Measurements from ENCODE around the gene JAKMIP2. TPM values are rescaled to one million over a fixed set of nuclear protein-coding genes. Genes with fewer than 3 reads are reported as not detected.
"Not testable (repeated sequence)": the region's sequence is repeated elsewhere in the genome, so short reads cannot be mapped to it uniquely, and the experiment has no call there.

JAKMIP2 gene
- total RNA-seq, 1 donor from 2014 or later, result 2.0 TPM

DNA sequence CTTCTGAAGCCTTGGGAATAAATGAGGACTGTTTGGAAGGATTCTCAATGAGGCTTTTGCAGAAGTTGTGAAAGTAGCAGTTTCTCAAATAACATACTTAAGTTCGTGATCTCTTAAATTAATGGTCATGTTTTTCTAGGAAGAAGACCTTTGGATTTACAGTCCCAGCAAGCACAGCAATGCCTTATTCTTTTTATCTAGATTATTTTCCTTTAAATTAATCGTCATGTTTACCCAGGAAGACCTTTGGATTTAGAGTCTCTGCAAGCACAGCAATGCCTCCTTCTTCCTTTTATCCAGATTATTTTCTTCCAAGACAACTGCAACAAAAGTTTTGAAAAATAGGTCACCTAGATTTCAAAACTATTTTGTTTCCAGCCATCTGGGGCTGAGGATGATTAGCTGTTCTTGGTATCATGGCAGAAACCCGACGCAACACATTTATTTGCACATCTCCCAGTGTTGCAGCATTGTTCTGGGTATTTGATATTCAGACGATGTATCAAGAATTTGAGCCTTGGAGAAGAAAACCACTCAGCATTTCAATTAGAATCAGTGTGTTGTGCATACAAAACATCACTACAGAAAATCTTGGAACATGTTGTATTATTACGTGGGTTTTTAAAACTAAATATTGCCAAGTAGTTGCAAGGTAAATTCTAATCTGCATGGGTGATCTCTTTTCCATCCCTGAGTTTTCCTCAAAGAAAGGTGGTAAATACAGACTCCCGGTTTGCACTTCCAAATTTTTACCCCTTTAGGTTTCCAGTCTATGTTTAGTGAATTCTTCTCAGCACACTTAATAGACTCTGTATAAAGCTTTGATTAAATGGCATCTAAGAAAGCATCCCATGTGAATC, 50.9 kb downstream of the JAKMIP2 start:
- H3K27me3 Mint-ChIP-seq, result no peaks in the 10 kb centered on the region
- DNase-seq, result no peak
- no peak for ATAC-seq (ENCODE audit: low read depth)
- TF ChIP-seq, protein P1, sequence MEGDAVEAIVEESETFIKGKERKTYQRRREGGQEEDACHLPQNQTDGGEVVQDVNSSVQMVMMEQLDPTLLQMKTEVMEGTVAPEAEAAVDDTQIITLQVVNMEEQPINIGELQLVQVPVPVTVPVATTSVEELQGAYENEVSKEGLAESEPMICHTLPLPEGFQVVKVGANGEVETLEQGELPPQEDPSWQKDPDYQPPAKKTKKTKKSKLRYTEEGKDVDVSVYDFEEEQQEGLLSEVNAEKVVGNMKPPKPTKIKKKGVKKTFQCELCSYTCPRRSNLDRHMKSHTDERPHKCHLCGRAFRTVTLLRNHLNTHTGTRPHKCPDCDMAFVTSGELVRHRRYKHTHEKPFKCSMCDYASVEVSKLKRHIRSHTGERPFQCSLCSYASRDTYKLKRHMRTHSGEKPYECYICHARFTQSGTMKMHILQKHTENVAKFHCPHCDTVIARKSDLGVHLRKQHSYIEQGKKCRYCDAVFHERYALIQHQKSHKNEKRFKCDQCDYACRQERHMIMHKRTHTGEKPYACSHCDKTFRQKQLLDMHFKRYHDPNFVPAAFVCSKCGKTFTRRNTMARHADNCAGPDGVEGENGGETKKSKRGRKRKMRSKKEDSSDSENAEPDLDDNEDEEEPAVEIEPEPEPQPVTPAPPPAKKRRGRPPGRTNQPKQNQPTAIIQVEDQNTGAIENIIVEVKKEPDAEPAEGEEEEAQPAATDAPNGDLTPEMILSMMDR (IDR thresholded peaks at IDR 0.05), result no peak
- CTCF ChIA-PET, result no interaction called here
- intact Hi-C loops (cut with micrococcal nuclease), result no loop called here
- no peaks in the 10 kb centered on the region for H3K4me1 Mint-ChIP-seq
- H3K27ac Mint-ChIP-seq, result no peak overlapping the region
- POLR2A ChIA-PET, result no interaction called here
- H3K4me3 Mint-ChIP-seq, result no peak overlapping the region
- peaks cover 3% of the 10 kb centered on the region for H3K9me3 Mint-ChIP-seq
- H3K36me3 Mint-ChIP-seq (ENCODE audit: low read depth), result no peaks in the 10 kb centered on the region

DNA sequence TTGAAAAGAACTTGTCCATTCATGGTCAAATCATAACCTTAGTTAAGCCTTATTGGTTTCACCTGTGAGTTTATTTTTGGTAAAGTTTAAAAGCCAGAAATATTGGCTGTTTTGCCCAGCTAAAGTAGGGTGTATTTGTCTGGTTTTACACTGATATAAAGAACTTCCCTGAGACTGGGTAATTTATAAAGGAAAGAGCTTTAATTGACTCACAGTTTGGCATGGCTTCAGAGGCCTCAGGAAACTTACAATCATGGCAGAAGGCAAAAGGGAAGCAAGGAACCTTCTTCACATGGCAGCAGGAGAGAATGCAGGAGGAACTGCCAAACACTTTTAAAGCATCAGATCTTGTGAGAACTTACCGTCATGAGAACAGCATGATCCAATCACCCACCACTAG, 55.3 kb downstream of the JAKMIP2 start:
- H3K4me1 Mint-ChIP-seq, result no peaks in the 10 kb centered on the region
- intact Hi-C loops (cut with micrococcal nuclease), result no loop called here
- ATAC-seq (ENCODE audit: low read depth) (no peak), DNase-seq (no peak)
- H3K27ac Mint-ChIP-seq, result no peak overlapping the region
- H3K27me3 Mint-ChIP-seq, result no peaks in the 10 kb centered on the region
- TF ChIP-seq, protein P1 (IDR thresholded peaks at IDR 0.05), result no peak
- H3K4me3 Mint-ChIP-seq, result no peak overlapping the region
- no peaks in the 10 kb centered on the region for H3K9me3 Mint-ChIP-seq
- ChIA-PET POLR2A (no interaction called here), CTCF (no interaction called here)
- no peaks in the 10 kb centered on the region for H3K36me3 Mint-ChIP-seq (ENCODE audit: low read depth)

- CTCF ChIA-PET; H3K4me1 Mint-ChIP-seq; DNase-seq; POLR2A ChIA-PET; H3K9me3 Mint-ChIP-seq; H3K27me3 Mint-ChIP-seq; H3K4me3 Mint-ChIP-seq; intact Hi-C loops (cut with micrococcal nuclease); H3K27ac Mint-ChIP-seq; ATAC-seq (ENCODE audit: low read depth); H3K36me3 Mint-ChIP-seq (ENCODE audit: low read depth): not testable (repeated sequence)
Observed at GRCh38 chr5:147721191-147721960, 61.2 kb downstream of the JAKMIP2 start.

GRCh38 chr5:147713550-147714295, 68.8 kb downstream of the JAKMIP2 start:
- POLR2A ChIA-PET, result no interaction called here
- H3K4me1 Mint-ChIP-seq, result peaks cover 2% of the 10 kb centered on the region
- H3K4me3 Mint-ChIP-seq, result peak overlapping the region; percentile 9
- TF ChIP-seq, protein P1 (IDR thresholded peaks at IDR 0.05), result no peak
- no peaks in the 10 kb centered on the region for H3K9me3 Mint-ChIP-seq
- CTCF ChIA-PET, result no interaction called here
- intact Hi-C loops (cut with micrococcal nuclease), result no loop called here
- no peak for DNase-seq
- no peaks in the 10 kb centered on the region for H3K36me3 Mint-ChIP-seq (ENCODE audit: low read depth)
- no peak overlapping the region for H3K27ac Mint-ChIP-seq
- no peaks in the 10 kb centered on the region for H3K27me3 Mint-ChIP-seq
- ATAC-seq (ENCODE audit: low read depth), result no peak

DNA sequence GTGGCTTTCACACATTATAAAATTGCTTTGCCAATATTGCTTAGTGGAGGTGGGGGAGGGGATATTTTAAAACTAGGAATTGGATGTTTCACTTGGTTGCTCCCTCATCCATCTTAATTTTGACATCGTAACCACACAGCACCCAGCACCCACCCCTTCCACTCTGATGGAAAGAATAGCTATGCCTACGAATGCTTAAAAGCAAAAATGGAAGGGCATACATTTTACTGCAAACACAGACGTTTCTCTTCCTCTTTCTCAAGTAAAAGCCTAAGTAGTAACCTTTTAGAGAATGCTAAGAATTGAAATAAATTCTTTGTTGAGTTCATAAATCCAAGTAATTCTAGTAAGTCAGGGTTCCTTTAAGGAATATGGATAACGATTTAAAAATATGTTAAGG, 69.9 kb downstream of the JAKMIP2 start:
- no peaks in the 10 kb centered on the region for H3K9me3 Mint-ChIP-seq
- intact Hi-C loops (cut with micrococcal nuclease), result no loop called here
- no peaks in the 10 kb centered on the region for H3K36me3 Mint-ChIP-seq (ENCODE audit: low read depth)
- TF ChIP-seq, protein P1 (IDR thresholded peaks at IDR 0.05), result no peak
- H3K4me3 Mint-ChIP-seq, result no peak overlapping the region
- DNase-seq (no peak), ATAC-seq (ENCODE audit: low read depth) (no peak)
- H3K27ac Mint-ChIP-seq, result no peak overlapping the region
- H3K4me1 Mint-ChIP-seq, result peaks cover 2% of the 10 kb centered on the region
- CTCF ChIA-PET, result no interaction called here
- H3K27me3 Mint-ChIP-seq, result no peaks in the 10 kb centered on the region
- POLR2A ChIA-PET, result interaction anchor here (0.6 kb wide), 1 partner anchor 92 kb away, joined by 3 read pairs; no protein-coding TSS in a partner anchor

Measured in activated B cell treated with CpG ODN at 0.5 μM for 24 hours (primary cell).